GM15510 (cell line): ENCODE data around the gene VPS52.

Experiments used
- POLR2A ChIP-seq: IDR thresholded peaks from 3 replicates; pipeline ENCODE4 v1.6.1; 2011; ENCODE audit warnings: borderline replicate concordance; ENCODE audit not compliant: insufficient read length; ENCODE audit errors: extremely low read depth

The VPS52 gene

GRCh38 chr6:33276864-33277662 is 5.4 kb upstream of the VPS52 start, which contains the start of gene B3GALT4:
TSS of gene B3GALT4 (plus strand) at chr6:33277123. CDS start at chr6:33277420, 297 bp downstream.
- TF ChIP-seq POLR2A, result peak; percentile 75

- TF ChIP-seq POLR2A, result no peak
Observed at GRCh38 chr6:33276581-33276863, 4.8 kb upstream of the VPS52 start.

- TF ChIP-seq POLR2A, result no peak
Observed at GRCh38 chr6:33273924-33274902, 2.5 kb upstream of the VPS52 start.

GRCh38 chr6:33273129-33273923 is 1.6 kb upstream of the VPS52 start:
- TF ChIP-seq POLR2A, result no peak

- TF ChIP-seq POLR2A, result no peak
Observed at GRCh38 chr6:33272275-33273128, 826 bp upstream of the VPS52 start.

- no peak for TF ChIP-seq POLR2A
Observed at GRCh38 chr6:33271117-33271467, 584 bp downstream of the VPS52 start.

- no peak for TF ChIP-seq POLR2A
Observed at GRCh38 chr6:33264015-33264414, 7.7 kb downstream of the VPS52 start.

- TF ChIP-seq POLR2A, result no peak
Observed at GRCh38 chr6:33259032-33259431, 12.6 kb downstream of the VPS52 start.

- no peak for TF ChIP-seq POLR2A
Observed at GRCh38 chr6:33254591-33254990, 17.1 kb downstream of the VPS52 start.

- no peak for TF ChIP-seq POLR2A
Observed at GRCh38 chr6:33252759-33253158, 18.9 kb downstream of the VPS52 start.

- TF ChIP-seq POLR2A, result no peak
Observed at GRCh38 chr6:33251395-33252012, 20.2 kb downstream of the VPS52 start.

GRCh38 chr6:33250731-33251130 is 20.9 kb downstream of the VPS52 start:
- no peak for TF ChIP-seq POLR2A
